ENCODE measurements around the gene LRRC75A.
"Not testable (repeated sequence)": the region's sequence is repeated elsewhere in the genome, so short reads cannot be mapped to it uniquely, and the experiment has no call there.

Gene LRRC75A

GRCh38 chr17:16428098-16428882 lies 63.7 kb downstream of the LRRC75A start:
- DNase-seq = peak in 2 of 4 experiments; percentile 16 to 29

GRCh38 chr17:16427020-16427419 lies 65.0 kb downstream of the LRRC75A start:
- DNase-seq = no peak

DNA sequence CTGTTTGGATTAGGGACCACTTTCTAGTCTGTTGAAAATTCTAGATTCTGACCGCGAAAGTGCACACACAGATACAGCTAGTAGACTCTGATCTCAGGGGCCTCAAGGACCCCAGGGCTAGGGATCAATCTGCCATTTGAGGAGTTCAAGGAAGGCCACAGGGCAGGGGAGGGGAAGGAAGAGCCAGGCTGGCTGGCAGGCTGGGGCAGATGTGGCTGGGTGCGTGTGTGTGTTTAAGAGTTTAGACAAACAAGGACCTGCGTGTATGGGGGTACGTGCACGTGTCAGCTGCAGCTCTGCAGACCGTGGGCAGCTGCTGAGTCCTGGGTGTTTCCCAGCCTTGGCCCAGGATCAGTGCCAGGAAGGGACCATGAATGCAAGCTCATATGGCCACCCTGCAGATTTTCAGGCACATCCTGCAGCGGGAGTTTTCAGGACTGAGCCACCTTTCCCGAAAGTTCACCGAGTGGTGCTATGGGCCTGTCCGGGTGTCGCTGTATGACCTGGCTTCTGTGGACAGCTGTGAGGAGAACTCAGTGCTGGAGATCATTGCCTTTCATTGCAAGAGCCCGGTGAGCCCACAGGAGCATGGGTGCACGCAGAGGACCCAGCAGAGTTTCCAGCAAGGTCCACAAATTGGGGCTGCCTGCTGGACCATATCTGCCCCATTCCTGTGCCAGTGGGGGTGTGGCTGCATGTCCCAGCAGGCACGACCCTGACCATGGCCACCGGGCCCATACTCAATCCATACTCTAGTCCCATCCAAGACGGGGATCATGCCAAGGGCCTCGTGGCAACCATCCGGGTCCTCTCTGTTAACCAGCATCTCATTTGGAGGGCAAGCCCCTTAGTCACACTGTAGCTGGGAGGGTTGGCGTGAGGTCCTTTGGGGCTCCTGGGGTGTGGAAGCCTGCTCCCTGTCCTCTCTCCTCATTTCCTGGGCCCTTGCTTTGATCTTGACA lies 66.0 kb downstream of the LRRC75A start:
- DNase-seq = no peak

DNA sequence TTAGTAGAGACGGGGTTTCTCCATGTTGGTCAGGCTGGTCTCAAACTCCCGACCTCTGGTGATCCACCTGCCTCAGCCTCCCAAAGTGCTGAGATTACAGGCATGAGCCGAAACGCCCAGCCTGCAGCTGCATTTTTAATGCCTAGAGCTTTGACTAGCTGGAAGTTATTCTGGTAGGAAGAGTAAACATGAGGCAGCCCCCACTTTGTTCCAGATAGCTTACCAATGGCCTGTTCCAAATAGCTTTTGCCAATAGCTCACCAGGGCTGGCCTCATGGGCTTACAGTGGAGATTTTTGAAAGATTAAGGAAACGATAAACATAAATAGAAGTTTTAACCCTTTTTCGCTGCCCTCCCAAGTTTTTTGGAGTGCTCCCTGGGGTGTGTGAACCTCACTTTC lies 66.8 kb downstream of the LRRC75A start:
- no peak for DNase-seq

- DNase-seq = no peak
Observed at GRCh38 chr17:16423226-16423872, 68.6 kb downstream of the LRRC75A start.

DNA sequence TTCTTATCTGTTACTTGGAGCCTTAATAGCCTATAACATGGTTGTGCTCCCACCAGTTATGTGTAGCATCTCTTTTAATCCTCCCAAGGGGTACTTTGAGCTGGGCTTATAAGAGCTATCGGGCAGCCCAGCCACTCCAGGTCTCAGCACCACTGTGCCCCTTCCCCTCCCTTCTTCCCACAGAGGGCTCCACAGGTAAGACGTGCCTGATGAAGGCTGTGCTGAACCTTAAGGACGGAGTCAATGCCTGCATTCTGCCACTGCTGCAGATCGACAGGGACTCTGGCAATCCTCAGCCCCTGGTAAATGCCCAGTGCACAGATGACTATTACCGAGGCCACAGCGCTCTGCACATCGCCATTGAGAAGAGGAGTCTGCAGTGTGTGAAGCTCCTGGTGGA lies 69.6 kb downstream of the LRRC75A start:
- no peak for DNase-seq

DNA sequence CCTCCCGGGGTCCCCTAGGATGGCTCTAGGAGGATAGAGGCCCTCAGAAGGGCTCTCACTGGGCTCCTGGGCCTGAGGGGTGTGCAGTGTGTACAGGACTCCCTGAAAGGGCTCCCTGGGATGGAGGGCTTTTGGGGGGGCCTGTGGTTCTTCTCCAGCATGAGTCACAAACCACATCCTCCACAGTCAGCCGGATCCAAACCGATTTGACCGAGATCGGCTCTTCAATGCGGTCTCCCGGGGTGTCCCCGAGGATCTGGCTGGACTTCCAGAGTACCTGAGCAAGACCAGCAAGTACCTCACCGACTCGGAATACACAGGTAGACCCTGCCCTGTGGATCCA lies 72.1 kb downstream of the LRRC75A start:
- DNase-seq = no peak

DNA sequence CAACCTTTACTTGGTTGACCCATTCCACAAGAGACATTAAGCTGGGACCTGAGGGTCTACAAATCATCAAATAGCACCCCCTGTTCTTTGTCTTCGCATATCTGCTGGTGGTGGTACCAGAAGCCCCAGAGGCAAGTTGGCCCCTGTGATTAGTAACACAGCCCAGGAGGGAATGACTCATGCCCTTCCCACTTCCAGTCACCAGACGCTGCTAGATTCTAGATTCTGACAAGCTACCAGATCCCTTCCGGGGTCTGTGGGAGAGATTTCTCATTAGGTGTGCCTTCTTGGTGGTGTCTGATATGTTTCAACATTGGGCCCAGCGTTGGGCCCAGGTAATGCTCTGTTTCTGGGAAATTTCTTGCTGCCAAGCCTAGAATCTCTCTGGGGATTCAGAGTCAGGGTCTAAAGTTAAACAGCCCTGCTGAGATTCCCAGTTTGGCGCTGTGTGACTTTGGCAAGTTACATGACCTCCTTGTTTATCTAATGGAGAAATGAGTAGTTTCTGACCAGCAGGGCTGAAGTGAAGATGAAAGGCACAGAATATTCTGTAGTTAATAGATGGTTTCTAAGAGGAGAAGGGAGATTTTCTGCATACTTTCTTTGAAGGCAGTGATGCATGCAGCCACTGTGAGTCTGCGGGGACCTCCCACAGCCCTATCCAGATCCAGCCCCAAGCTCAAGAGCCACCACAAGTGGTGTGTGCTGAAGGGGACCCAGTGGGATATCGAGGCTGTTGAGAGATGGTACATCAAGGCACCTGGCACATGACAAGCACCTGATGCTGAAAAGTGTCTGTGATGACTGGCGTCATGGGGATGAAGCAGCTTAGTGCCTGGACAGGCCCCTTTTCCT lies 72.7 kb downstream of the LRRC75A start:
- peak in 1 of 4 experiments; percentile 25 for DNase-seq

- DNase-seq = no peak
Observed at GRCh38 chr17:16418685-16419068, 73.3 kb downstream of the LRRC75A start.

GRCh38 chr17:16417896-16418684 lies 73.9 kb downstream of the LRRC75A start:
- no peak for DNase-seq

GRCh38 chr17:16417399-16417798 lies 74.6 kb downstream of the LRRC75A start:
- DNase-seq = no peak

- DNase-seq = peak in 1 of 4 experiments; percentile 21
Observed at GRCh38 chr17:16415031-16415924, 76.7 kb downstream of the LRRC75A start, which contains the start of gene TRPV2. Gene TRPV2, plus strand, starts transcription at chr17:16415571. Its CDS starts 2,098 bp downstream, at chr17:16417669.

- no peak for DNase-seq
Observed at GRCh38 chr17:16407911-16408588, 83.9 kb downstream of the LRRC75A start.

DNA sequence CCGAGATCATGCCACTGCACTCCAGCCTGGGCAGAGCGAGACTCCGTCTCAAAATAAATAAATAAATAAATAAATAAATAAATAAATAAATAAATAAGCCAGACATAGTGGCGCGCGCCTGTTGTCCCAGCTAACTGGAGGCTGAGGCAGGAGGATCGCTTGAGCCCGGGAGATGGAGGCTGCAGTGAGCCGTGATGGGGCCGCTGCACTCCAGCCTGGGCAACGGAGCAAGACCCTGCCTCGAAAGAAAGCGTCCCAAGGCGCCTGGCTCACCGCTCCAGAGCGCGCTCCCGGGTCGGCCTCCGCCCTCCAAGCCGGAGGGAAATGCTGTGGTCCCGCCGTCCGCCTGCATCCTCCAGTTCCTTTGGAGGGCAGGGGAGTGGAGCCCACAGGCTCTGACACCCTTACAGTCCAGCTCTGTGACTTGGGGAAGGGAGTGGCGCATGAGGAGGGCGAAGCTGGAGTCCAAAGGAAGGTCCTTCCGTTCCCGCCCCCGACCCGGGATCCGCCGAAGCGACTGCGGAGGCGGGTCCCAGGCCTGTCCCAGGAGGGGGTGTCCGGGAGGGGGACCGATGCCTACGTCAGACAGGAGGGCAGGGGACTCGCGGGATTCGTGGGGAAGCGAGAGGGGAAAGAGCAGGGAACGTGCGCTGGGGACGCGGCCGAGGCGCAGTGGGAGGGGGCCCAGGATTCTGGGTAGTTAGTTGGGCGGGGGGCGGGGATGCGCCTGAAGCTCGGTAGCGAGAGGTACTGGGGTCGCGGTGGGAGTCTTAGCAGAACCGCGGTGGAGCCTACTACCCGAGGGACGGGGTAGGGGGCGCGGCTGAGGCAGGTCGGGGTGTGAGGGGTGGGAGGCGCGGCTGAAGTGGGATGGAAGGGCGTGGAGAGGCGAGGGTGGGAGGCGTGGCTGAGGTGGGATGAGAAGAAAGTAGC lies 85.0 kb downstream of the LRRC75A start:
- no peak for DNase-seq

- not testable (repeated sequence) for DNase-seq
Observed at GRCh38 chr17:16403847-16404246, 88.1 kb downstream of the LRRC75A start.

GRCh38 chr17:16398270-16399267 lies 93.4 kb downstream of the LRRC75A start:
- DNase-seq = no peak

GRCh38 chr17:16396693-16397092 lies 95.3 kb downstream of the LRRC75A start:
- not testable (repeated sequence) for DNase-seq
